Fibroblast of upper back skin (primary cell): ENCODE measurements around the gene DLG2.

Experiments
- DNase-seq: peaks from one replicate; pipeline ENCODE4 v3.0.0-alpha.2; 2013

DLG2 gene

GRCh38 chr11:83410605-83411565, 2216.3 kb downstream of the DLG2 start:
- no peak for DNase-seq

- DNase-seq: no peak
Observed at GRCh38 chr11:83409891-83410290, 2217.3 kb downstream of the DLG2 start.

GRCh38 chr11:83409476-83409875, 2217.7 kb downstream of the DLG2 start:
- DNase-seq: no peak

- DNase-seq: no peak
Observed at GRCh38 chr11:83408946-83409345, 2218.2 kb downstream of the DLG2 start.
